Measurements from ENCODE around the gene C1QTNF2. TPM values are rescaled to one million over a fixed set of nuclear protein-coding genes. Genes with fewer than 3 reads are reported as not detected.

Gene C1QTNF2
- total and polyA plus RNA-seq, 4 donors, result 0.17 to 0.37 (median 0.23) TPM

GRCh38 chr5:160390787-160391696 lies 20.6 kb upstream of the C1QTNF2 start:
- no peak overlapping the region for H3K4me3 ChIP-seq (ENCODE audit: low read depth in 1 of 3, low read length in 3 of 3)
- H3K36me3 ChIP-seq (ENCODE audit: control insufficient read depth in 4 of 4, insufficient read depth in 3 of 4, low read depth in 1 of 4, low read length in 3 of 4), result no peaks in the 10 kb centered on the region
- DNase-seq (ENCODE audit: low spot score), result no peak
- WGBS, result 43% methylated on average over 8 of the region's 8 CpGs
- H3K27me3 ChIP-seq (ENCODE audit: control insufficient read depth in 4 of 4, insufficient read depth in 4 of 4, low read length in 3 of 4), result no peaks in the 10 kb centered on the region
- H3K9me3 ChIP-seq (ENCODE audit: control insufficient read depth in 4 of 4, low read length in 3 of 4), result peaks cover 1 to 16% (median 4%) of the 10 kb centered on the region in 4 donors
- no peak overlapping the region for H3K27ac ChIP-seq (ENCODE audit: low read depth in 1 of 2, low read length in 2 of 2)
- TF ChIP-seq RAD21 (IDR thresholded peaks at IDR 0.05) (peak; percentile 73 to 78), HNF4G (IDR thresholded peaks at IDR 0.05) (no peak)
- TF ChIP-seq, protein P1, sequence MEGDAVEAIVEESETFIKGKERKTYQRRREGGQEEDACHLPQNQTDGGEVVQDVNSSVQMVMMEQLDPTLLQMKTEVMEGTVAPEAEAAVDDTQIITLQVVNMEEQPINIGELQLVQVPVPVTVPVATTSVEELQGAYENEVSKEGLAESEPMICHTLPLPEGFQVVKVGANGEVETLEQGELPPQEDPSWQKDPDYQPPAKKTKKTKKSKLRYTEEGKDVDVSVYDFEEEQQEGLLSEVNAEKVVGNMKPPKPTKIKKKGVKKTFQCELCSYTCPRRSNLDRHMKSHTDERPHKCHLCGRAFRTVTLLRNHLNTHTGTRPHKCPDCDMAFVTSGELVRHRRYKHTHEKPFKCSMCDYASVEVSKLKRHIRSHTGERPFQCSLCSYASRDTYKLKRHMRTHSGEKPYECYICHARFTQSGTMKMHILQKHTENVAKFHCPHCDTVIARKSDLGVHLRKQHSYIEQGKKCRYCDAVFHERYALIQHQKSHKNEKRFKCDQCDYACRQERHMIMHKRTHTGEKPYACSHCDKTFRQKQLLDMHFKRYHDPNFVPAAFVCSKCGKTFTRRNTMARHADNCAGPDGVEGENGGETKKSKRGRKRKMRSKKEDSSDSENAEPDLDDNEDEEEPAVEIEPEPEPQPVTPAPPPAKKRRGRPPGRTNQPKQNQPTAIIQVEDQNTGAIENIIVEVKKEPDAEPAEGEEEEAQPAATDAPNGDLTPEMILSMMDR (IDR thresholded peaks at IDR 0.05; ENCODE audit: low read depth, low read length, missing input control), result peak; percentile 39
- H3K9ac ChIP-seq (ENCODE audit: low read depth in 1 of 2, low read length in 2 of 2), result no peak overlapping the region
- peaks cover 0 to 2% (median under 1%) of the 10 kb centered on the region in 4 donors for H3K4me1 ChIP-seq (ENCODE audit: control insufficient read depth in 4 of 4, insufficient read depth in 4 of 4, low read length in 3 of 4)

DNA sequence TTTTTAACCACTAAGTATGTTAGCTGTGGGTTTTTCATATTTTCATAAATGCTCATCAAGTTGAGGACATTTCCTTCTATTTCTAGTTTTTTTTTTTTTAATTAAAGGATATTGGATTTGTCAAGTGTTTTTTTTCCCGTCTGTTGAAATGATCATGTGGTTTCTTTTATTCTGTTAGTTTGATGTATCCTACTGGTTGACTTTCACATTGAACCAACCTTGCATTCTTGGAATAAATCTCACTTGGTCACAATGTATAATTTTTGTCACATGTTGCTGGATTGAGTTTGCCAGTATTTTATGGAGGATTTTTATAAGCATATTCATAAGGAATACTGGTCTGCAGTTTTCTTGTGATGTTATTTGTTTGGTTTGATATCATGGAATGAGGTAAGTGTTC lies 17.0 kb upstream of the C1QTNF2 start:
- Histone ChIP-seq H3K27ac (ENCODE audit: low read depth in 1 of 2, low read length in 2 of 2) (no peak overlapping the region), H3K4me1 (ENCODE audit: control insufficient read depth in 4 of 4, insufficient read depth in 4 of 4, low read length in 3 of 4) (peaks cover 0 to 2% (median under 1%) of the 10 kb centered on the region in 4 donors), H3K4me3 (ENCODE audit: low read depth in 1 of 3, low read length in 3 of 3) (no peak overlapping the region), H3K9ac (ENCODE audit: low read depth in 1 of 2, low read length in 2 of 2) (no peak overlapping the region), H3K9me3 (ENCODE audit: control insufficient read depth in 4 of 4, low read length in 3 of 4) (peaks cover 1 to 16% (median 4%) of the 10 kb centered on the region in 4 donors), H3K27me3 (ENCODE audit: control insufficient read depth in 4 of 4, insufficient read depth in 4 of 4, low read length in 3 of 4) (no peaks in the 10 kb centered on the region), H3K36me3 (ENCODE audit: control insufficient read depth in 4 of 4, insufficient read depth in 3 of 4, low read depth in 1 of 4, low read length in 3 of 4) (no peaks in the 10 kb centered on the region)
- DNase-seq (ENCODE audit: low spot score), result no peak
- TF ChIP-seq FOXA1 (IDR thresholded peaks at IDR 0.05) (no peak), FOXA2 (IDR thresholded peaks at IDR 0.05) (no peak), RXRA (IDR thresholded peaks at IDR 0.05) (no peak), YY1 (IDR thresholded peaks at IDR 0.05) (no peak), ATF3 (IDR thresholded peaks at IDR 0.05) (no peak), SP1 (IDR thresholded peaks at IDR 0.05) (no peak), NR2F2 (IDR thresholded peaks at IDR 0.05) (no peak), REST (IDR thresholded peaks at IDR 0.05) (no peak), RAD21 (IDR thresholded peaks at IDR 0.05) (no peak)
- TF ChIP-seq, protein P2, sequence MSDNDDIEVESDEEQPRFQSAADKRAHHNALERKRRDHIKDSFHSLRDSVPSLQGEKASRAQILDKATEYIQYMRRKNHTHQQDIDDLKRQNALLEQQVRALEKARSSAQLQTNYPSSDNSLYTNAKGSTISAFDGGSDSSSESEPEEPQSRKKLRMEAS (IDR thresholded peaks at IDR 0.05), result no peak
- 91% methylated on average over 1 of the region's 1 CpG for WGBS
